Tibial nerve (tissue), 3 donors: ENCODE results near the gene POLG.

ENCODE experiments used
- POLR2A ChIP-seq, 2 donors: fragments of 450-650 bp; IDR thresholded peaks; one replicate each; pipeline ENCODE4 v1.6.1; 2017; ENCODE audit warnings: antibody characterized with exemption in 2 of 2, mild to moderate bottlenecking in 2 of 2, moderate library complexity in 2 of 2
- TF ChIP-seq, protein P1 (sequence below), 5 experiments: fragments of 200-600 bp in 3 of 5; fragments of 450-650 bp in 2 of 5; sonication (generic) in 3 of 5; IDR thresholded peaks; one replicate each; pipeline ENCODE4 v1.5.1; 2016 to 2019; ENCODE audit warnings: antibody characterized with exemption in 5 of 5, mild to moderate bottlenecking in 3 of 5, moderate library complexity in 2 of 5

DNA sequence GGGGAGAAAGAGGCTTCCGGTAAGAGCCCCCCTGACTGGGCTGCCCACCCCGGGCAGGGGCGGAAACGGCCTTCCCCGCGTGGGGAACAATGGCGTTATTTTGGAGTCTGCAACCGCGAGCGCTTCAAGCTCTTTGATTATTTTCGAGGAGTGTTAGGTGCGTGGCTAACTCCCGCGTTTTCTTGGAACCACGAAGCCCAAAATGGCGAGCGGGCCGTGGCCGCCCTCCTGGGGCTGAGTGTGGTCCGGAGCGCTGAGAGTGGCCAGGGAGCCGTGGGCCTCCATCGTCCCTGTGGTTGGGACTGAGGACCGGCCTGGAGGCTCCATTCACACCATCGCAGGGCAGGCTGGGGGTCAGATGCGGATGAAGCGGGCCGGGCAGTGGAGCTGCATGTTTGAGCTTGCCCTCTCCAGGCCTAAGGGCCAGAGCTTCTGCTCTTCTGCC lies 44.6 kb upstream of the POLG start:
- TF ChIP-seq, protein P1, sequence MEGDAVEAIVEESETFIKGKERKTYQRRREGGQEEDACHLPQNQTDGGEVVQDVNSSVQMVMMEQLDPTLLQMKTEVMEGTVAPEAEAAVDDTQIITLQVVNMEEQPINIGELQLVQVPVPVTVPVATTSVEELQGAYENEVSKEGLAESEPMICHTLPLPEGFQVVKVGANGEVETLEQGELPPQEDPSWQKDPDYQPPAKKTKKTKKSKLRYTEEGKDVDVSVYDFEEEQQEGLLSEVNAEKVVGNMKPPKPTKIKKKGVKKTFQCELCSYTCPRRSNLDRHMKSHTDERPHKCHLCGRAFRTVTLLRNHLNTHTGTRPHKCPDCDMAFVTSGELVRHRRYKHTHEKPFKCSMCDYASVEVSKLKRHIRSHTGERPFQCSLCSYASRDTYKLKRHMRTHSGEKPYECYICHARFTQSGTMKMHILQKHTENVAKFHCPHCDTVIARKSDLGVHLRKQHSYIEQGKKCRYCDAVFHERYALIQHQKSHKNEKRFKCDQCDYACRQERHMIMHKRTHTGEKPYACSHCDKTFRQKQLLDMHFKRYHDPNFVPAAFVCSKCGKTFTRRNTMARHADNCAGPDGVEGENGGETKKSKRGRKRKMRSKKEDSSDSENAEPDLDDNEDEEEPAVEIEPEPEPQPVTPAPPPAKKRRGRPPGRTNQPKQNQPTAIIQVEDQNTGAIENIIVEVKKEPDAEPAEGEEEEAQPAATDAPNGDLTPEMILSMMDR (IDR thresholded peaks at IDR 0.05), result no peak
- no peak for TF ChIP-seq POLR2A (IDR thresholded peaks at IDR 0.05)
